PC-9 (cell line): Measurements from ENCODE around the gene CTSW.

Source experiments
- EZH2 ChIP-seq: fragments of 200-600 bp; sonication (generic); IDR thresholded peaks from 2 replicates; pipeline ENCODE4 v1.8.0; 2017; ENCODE audit warnings: antibody characterized with exemption, low read depth
- TF ChIP-seq, protein P1 (sequence below): fragments of 200-600 bp; sonication (generic); conservative IDR thresholded peaks from 2 replicates; pipeline ENCODE4 v1.6.1; 2017; ENCODE audit warnings: mixed run types, antibody characterized with exemption, mild to moderate bottlenecking, moderate library complexity

- no peak for TF ChIP-seq EZH2
- TF ChIP-seq, protein P1, sequence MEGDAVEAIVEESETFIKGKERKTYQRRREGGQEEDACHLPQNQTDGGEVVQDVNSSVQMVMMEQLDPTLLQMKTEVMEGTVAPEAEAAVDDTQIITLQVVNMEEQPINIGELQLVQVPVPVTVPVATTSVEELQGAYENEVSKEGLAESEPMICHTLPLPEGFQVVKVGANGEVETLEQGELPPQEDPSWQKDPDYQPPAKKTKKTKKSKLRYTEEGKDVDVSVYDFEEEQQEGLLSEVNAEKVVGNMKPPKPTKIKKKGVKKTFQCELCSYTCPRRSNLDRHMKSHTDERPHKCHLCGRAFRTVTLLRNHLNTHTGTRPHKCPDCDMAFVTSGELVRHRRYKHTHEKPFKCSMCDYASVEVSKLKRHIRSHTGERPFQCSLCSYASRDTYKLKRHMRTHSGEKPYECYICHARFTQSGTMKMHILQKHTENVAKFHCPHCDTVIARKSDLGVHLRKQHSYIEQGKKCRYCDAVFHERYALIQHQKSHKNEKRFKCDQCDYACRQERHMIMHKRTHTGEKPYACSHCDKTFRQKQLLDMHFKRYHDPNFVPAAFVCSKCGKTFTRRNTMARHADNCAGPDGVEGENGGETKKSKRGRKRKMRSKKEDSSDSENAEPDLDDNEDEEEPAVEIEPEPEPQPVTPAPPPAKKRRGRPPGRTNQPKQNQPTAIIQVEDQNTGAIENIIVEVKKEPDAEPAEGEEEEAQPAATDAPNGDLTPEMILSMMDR: no peak
These were observed 14.5 kb downstream of the CTSW start for GRCh38 chr11:65894034-65894591.
